ENCODE measurements around the gene ZBTB38. TPM values are rescaled to one million over a fixed set of nuclear protein-coding genes. Genes with fewer than 3 reads are reported as not detected.

ZBTB38 gene
- total RNA-seq, 3 donors from 2014 or later: 126 to 238 (median 138) TPM

GRCh38 chr3:141336672-141337522 lies 31.4 kb upstream of the ZBTB38 start:
- Histone ChIP-seq H3K27me3 (no peaks in the 10 kb centered on the region), H3K4me3 (no peak overlapping the region), H3K36me3 (no peaks in the 10 kb centered on the region), H3K27ac (no peak overlapping the region), H3K4me1 (no peaks in the 10 kb centered on the region), H3K9me3 (no peaks in the 10 kb centered on the region)
- intact Hi-C loops (cut with DNase I; ENCODE audit: low total_unique reads): no loop called here
- DNase-seq (ENCODE audit: low spot score in 2 of 2): no peak
- TF ChIP-seq POLR2A (IDR thresholded peaks at IDR 0.05) (no peak), POLR2AphosphoS5 (IDR thresholded peaks at IDR 0.05) (no peak), CTCF (IDR thresholded peaks at IDR 0.05) (no peak)

- Histone ChIP-seq H3K27ac (no peak overlapping the region), H3K4me1 (no peaks in the 10 kb centered on the region), H3K27me3 (no peaks in the 10 kb centered on the region), H3K36me3 (no peaks in the 10 kb centered on the region), H3K9me3 (no peaks in the 10 kb centered on the region), H3K4me3 (no peak overlapping the region)
- TF ChIP-seq CTCF (IDR thresholded peaks at IDR 0.05): no peak
- intact Hi-C loops (cut with DNase I; ENCODE audit: low total_unique reads): no loop called here
- DNase-seq (ENCODE audit: low spot score in 2 of 2): no peak
Measured at GRCh38 chr3:141337523-141337854, 30.8 kb upstream of the ZBTB38 start.

GRCh38 chr3:141337991-141338390 lies 30.3 kb upstream of the ZBTB38 start:
- H3K4me3 ChIP-seq: no peak overlapping the region
- no peaks in the 10 kb centered on the region for H3K36me3 ChIP-seq
- intact Hi-C loops (cut with DNase I; ENCODE audit: low total_unique reads): no loop called here
- no peaks in the 10 kb centered on the region for H3K9me3 ChIP-seq
- no peak for DNase-seq (ENCODE audit: low spot score in 2 of 2)
- no peak overlapping the region for H3K27ac ChIP-seq
- no peaks in the 10 kb centered on the region for H3K4me1 ChIP-seq
- no peak for TF ChIP-seq CTCF (IDR thresholded peaks at IDR 0.05)
- TF ChIP-seq POLR2A (IDR thresholded peaks at IDR 0.05): no peak
- TF ChIP-seq POLR2AphosphoS5 (IDR thresholded peaks at IDR 0.05): no peak
- no peaks in the 10 kb centered on the region for H3K27me3 ChIP-seq

- TF ChIP-seq CTCF (IDR thresholded peaks at IDR 0.05): no peak
- no peak for TF ChIP-seq POLR2AphosphoS5 (IDR thresholded peaks at IDR 0.05)
- no peak for TF ChIP-seq POLR2A (IDR thresholded peaks at IDR 0.05)
- intact Hi-C loops (cut with DNase I; ENCODE audit: low total_unique reads): no loop called here
- Histone ChIP-seq H3K4me1 (no peaks in the 10 kb centered on the region), H3K27ac (no peak overlapping the region), H3K4me3 (no peak overlapping the region), H3K36me3 (no peaks in the 10 kb centered on the region), H3K27me3 (no peaks in the 10 kb centered on the region), H3K9me3 (no peaks in the 10 kb centered on the region)
- DNase-seq (ENCODE audit: low spot score in 2 of 2): no peak
Measured at GRCh38 chr3:141338881-141339280, 29.4 kb upstream of the ZBTB38 start.

GRCh38 chr3:141341536-141341935 lies 26.8 kb upstream of the ZBTB38 start:
- DNase-seq (ENCODE audit: low spot score in 2 of 2): no peak
- intact Hi-C loops (cut with DNase I; ENCODE audit: low total_unique reads): no loop called here

More at GRCh38 chr3:141341536-141341935, 26.8 kb upstream of the ZBTB38 start:
- H3K27me3 ChIP-seq: no peaks in the 10 kb centered on the region
- no peaks in the 10 kb centered on the region for H3K4me1 ChIP-seq
- TF ChIP-seq POLR2AphosphoS5 (IDR thresholded peaks at IDR 0.05) (no peak), POLR2A (IDR thresholded peaks at IDR 0.05) (no peak), CTCF (IDR thresholded peaks at IDR 0.05) (no peak)
- no peak overlapping the region for H3K27ac ChIP-seq
- no peaks in the 10 kb centered on the region for H3K9me3 ChIP-seq
- H3K4me3 ChIP-seq: no peak overlapping the region
- no peaks in the 10 kb centered on the region for H3K36me3 ChIP-seq

Measured in breast epithelium (tissue), 4 donors.